Esophagus mucosa (tissue), 1 donor: ENCODE results near the gene SNAPC4. TPM values are rescaled to one million over a fixed set of nuclear protein-coding genes. Genes with fewer than 3 reads are reported as not detected.
"Not testable (repeated sequence)": the region's sequence is repeated elsewhere in the genome, so short reads cannot be mapped to it uniquely, and the experiment has no call there.

ENCODE experiments used
- ATAC-seq: fragments of 200-7000 bp; cut with Tn5 transposase; one replicate; pipeline ENCODE4 v1.9.1; 2020
- total RNA-seq: library from RNA; stranded (reverse); gene quantifications from one replicate; pipeline ENCODE4 v1.2.4, GENCODE V29; 2023
- donor health status: DM: yes; HTN: yes; CAD: no.

The SNAPC4 gene
- total RNA-seq, 1 donor from 2014 or later = 3.7 TPM

DNA sequence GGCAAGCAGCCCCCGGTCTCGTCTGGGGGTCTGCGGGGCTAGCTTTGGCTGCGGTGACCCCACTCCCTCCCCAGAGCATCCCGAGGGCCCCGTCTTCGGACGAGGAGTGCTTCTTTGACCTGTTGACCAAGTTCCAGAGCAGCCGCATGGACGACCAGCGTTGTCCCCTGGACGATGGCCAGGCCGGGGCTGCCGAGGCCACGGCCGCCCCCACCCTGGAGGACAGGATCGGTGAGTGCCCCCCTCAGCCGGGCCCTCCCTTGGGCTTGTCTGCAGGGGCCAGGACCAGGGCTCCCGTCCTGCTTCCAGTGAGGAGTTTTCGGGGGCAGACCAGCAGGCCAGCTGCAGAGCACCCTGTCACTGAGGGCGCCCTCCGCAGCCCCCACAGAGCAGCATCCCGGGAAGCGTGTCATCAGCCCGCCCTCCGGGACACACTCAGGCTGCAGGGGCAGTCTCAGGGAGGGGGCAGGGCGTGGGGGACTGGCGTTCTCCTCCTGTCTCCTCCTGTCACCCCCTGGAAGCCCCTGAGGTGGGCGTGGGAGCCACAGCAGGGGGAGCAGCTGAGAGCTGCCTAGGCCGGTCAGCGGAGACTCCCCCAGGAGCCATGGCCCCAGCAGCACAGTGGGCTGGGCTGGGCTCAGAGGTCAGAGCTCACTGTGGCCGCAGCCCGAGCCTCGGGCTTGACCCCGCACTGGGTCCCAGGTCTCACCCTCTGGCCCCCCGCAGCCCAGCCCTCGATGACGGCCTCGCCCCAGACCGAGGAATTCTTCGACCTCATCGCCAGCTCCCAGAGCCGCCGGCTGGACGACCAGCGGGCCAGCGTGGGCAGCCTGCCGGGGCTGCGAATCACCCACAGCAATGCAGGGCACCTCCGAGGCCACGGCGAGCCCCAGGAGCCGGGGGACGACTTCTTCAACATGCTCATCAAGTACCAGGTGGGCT, 44.1 kb downstream of the SNAPC4 start:
- ATAC-seq = no peak

DNA sequence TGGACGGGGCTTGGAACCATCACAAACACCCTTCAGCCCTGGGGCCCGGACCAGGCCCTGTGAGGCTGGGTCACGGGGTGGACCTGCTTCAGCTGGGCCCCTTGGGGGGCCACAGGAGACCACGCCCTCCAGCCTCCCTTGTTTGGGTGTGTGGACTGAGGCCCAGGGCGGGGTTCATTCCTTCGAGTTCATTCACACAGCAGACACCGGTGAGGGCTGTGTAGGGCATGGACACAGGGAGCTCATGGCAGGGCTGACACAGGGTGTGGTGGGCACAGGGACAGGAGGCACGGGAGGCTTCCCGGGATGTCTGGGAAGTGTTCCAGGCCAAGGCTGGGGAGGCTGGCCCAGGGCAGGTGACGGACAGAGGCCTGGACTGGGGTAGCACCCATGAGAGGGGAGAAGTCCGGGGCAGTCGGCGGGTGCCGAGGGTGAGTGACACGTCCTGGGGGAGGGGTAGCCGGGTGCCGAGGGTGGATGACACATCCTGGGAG, 45.3 kb downstream of the SNAPC4 start:
- ATAC-seq = no peak

DNA sequence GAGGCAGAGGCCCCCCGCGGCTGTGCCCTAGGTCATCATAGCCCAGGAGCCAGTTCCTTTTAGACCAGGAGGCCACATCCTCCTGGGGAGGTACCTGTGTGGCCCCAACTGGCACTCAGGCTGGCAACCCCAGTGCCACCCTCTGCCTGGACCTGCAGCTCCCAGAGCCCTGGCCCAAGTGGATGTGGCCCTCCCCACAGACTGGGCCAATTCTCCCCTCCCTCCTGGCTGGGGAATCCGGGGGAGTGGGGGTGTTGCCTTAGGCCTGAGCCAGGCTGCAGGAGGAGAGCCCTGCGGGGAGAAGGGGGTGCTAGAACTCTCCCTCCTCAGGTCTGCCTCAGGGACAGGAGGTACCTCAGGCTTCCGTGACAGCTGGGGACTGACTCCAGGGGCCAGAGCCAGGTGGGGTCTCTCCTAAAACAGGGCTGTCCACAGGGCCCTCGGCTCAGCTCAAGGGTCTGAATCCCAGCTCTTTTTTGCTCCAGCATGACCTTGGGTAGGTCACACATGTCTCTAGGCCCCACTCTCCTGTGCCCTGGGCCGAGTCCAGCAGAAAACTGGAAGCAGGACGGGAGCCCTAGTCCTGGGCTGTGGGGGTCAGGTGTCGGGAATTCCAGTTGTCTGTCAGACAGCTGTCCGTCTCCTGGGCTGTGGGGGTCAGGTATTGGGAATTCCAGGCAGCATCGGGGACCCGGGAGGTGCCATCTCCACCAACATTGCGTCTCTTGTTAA, 46.0 kb downstream of the SNAPC4 start:
- ATAC-seq = no peak

DNA sequence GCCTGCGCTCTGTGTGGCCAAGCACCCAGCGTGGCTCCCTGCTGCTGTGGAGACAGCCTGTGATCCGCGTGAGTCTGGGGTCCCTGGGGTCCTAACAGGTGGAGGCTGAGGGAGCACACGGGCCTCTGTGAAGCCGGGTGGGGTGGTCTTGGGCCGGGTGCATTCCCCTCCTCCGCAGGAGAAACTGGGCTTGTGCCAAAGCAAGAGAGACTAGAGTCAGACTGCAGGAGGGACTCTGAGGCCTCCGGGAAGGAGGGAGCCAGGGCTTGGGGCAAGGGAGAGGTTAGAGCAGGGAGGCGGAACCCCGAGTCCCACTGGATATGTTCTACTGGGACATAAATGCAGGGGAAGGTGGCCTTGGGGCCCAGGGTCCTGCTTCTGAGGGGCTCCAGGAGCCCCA, 46.9 kb downstream of the SNAPC4 start:
- no peak for ATAC-seq

DNA sequence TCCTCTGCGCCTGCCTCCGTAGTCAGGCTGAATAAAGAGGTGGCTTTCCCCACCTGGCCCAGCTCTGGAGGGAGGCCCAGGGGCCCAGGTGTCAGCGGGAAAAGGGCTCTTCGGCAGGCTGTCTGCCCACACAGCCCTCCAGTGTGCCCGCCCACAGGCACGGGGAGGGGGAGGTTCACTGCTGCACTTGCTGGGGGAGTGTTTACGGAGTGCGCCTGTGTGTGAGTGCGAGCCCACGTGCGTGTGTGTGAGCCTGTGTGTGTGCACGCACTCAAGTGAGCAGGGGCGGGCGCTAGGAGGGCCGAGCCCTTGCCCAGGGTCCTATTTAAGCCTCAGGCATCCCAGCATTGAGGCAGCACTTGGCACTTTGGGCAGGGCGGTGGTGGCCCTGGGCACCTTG, 47.3 kb downstream of the SNAPC4 start:
- no peak for ATAC-seq

DNA sequence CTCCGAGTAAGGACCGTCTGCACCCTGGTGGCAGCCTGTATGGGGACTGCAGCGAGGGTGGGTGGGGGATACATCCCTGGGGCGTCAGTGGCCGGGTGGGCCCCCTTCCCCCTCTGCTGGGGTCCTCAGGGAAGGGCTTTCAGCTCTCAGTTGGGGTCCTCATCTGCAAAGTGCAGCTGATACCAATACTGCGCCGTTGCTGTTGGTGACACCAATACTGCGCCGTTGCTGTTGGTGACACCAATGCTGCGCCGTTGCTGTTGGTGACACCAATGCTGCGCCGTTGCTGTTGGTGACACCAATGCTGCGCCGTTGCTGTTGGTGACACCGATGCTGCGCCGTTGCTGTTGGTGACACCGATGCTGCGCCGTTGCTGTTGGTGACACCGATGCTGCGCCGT, 48.1 kb downstream of the SNAPC4 start:
- not testable (repeated sequence) for ATAC-seq

DNA sequence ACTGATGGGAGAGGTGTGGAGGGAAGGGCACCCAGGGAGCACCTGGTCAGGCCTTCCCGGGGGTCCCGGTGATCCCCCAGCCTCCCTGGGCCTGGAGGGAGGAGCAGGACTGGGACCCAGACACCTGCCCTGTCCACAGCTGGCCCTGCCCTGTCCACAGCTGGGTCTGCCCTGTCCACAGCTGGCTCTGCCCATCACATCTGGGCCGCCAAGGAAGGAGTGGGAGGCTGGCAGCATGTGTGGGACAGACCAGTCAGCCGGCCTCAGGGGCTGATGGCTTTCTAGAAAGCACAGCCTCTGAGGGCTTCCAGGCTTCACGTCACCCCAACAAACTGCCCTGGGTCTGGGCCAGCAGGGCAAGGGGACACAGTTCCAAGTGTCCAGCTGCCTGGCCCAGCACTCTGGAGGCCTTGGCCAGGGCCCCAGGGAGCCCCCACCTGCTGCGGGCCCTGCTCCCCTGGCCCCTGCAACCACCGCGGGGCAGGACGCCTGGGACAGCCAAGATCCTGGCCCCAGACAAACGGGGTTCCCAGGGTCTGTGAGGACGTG, 48.6 kb downstream of the SNAPC4 start:
- no peak for ATAC-seq

Other genes with a start within 250 kb of the SNAPC4 start
- gene LHX3, start 195.0 kb downstream of the SNAPC4 start, total RNA-seq = 0.08 TPM
- gene QSOX2, start 154.4 kb downstream of the SNAPC4 start, total RNA-seq = 3.0 TPM
- not detected for gene CCDC187, start 96.1 kb downstream of the SNAPC4 start, total RNA-seq
- 1.2 TPM for gene GPSM1, start 72.6 kb downstream of the SNAPC4 start, total RNA-seq
- gene DNLZ, start 36.4 kb downstream of the SNAPC4 start, total RNA-seq = 12.1 TPM
- 0.80 TPM for gene CARD9, start 26.5 kb downstream of the SNAPC4 start, total RNA-seq
- gene ENTR1, start 10.4 kb upstream of the SNAPC4 start, total RNA-seq = 22.8 TPM
- gene PMPCA, start 10.5 kb upstream of the SNAPC4 start, total RNA-seq = 29.4 TPM
- 5.7 TPM for gene INPP5E, start 39.7 kb upstream of the SNAPC4 start, total RNA-seq
- 32.0 TPM for gene SEC16A, start 82.9 kb upstream of the SNAPC4 start, total RNA-seq
- 30.6 TPM for gene NOTCH1, start 145.9 kb upstream of the SNAPC4 start, total RNA-seq